Measurements from ENCODE around the gene CLEC18B. TPM values are rescaled to one million over a fixed set of nuclear protein-coding genes. Genes with fewer than 3 reads are reported as not detected.

CLEC18B gene
- total RNA-seq, 1 donor from 2014 or later: 4.9 TPM

DNA sequence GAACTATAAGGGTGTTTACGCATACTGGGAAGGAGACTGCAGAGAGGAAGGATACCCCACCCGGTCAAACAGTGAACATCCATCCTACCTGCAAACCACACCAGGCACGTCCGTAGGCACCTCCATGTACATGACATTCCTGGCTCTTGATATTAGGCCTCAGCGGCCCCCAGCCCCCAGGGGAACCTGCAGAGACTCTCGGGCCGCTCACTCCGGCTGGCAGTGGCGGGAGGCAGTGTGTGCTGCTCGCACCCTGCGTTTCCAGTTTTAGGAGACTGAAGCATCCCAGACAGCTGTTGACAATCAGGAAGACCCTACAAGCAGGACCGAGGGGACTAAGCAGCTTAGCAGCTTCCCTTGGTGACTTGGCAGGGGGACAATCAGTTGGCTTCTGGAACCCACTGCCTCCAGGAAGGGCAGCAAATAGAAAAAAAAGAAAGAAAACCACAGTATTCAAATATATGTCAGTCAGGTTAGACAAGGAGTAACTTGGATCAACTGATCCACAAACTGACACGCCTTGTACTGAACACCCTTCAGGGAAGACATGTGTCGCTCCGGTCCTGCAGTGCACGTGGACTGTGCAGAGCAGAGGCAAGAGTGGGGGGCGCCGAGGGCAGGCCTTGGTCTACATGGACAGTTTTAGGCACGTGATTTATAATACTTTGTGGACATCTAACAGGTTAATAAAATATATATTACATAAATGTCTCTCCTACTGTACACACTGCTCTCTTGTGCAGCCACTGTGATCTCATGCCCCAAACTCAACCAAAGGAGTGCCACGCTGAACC, 29.9 kb upstream of the CLEC18B start:
- Mint-ChIP-seq H3K27ac (ENCODE audit: unreplicated experiment) (no peak overlapping the region), H3K4me3 (ENCODE audit: unreplicated experiment) (no peak overlapping the region), H3K9me3 (ENCODE audit: unreplicated experiment) (no peaks in the 10 kb centered on the region), H3K27me3 (ENCODE audit: low read depth, unreplicated experiment) (no peaks in the 10 kb centered on the region), H3K4me1 (ENCODE audit: low read depth, unreplicated experiment) (peaks cover 37% of the 10 kb centered on the region), H3K36me3 (ENCODE audit: low read depth, unreplicated experiment) (peaks cover 40% of the 10 kb centered on the region)
- H3K36me3 ChIP-seq (ENCODE audit: insufficient read depth, low read length): peaks cover 12% of the 10 kb centered on the region
- no peak for FAIRE-seq
- H3K9me3 ChIP-seq (ENCODE audit: insufficient read depth, low read depth, low read length): no peaks in the 10 kb centered on the region
- H3K27ac ChIP-seq (ENCODE audit: low read depth, low read length): no peak overlapping the region
- H3K79me2 ChIP-seq (ENCODE audit: insufficient read depth, low read length): peaks cover 5% of the 10 kb centered on the region
- peaks cover 43% of the 10 kb centered on the region for H3K4me1 ChIP-seq (ENCODE audit: insufficient read depth, low read length)
- H3K4me2 ChIP-seq (ENCODE audit: low read length): no peak overlapping the region
- DNase-seq (ENCODE audit: low read depth): no peak
- no peaks in the 10 kb centered on the region for H3K27me3 ChIP-seq (ENCODE audit: insufficient read depth, low read length)
- H2AFZ ChIP-seq (ENCODE audit: low read depth, low read length): no peak overlapping the region
- no peak overlapping the region for H3K9ac ChIP-seq (ENCODE audit: low read length)
- H4K20me1 ChIP-seq (ENCODE audit: insufficient read depth, low read length): peaks cover 6% of the 10 kb centered on the region
- TF ChIP-seq, protein P1, sequence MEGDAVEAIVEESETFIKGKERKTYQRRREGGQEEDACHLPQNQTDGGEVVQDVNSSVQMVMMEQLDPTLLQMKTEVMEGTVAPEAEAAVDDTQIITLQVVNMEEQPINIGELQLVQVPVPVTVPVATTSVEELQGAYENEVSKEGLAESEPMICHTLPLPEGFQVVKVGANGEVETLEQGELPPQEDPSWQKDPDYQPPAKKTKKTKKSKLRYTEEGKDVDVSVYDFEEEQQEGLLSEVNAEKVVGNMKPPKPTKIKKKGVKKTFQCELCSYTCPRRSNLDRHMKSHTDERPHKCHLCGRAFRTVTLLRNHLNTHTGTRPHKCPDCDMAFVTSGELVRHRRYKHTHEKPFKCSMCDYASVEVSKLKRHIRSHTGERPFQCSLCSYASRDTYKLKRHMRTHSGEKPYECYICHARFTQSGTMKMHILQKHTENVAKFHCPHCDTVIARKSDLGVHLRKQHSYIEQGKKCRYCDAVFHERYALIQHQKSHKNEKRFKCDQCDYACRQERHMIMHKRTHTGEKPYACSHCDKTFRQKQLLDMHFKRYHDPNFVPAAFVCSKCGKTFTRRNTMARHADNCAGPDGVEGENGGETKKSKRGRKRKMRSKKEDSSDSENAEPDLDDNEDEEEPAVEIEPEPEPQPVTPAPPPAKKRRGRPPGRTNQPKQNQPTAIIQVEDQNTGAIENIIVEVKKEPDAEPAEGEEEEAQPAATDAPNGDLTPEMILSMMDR (IDR thresholded peaks at IDR 0.05; ENCODE audit: insufficient read depth, low read depth, low read length): no peak
- TF ChIP-seq EZH2 (IDR thresholded peaks at IDR 0.05; ENCODE audit: insufficient read depth, low read length): no peak
- H3K4me3 ChIP-seq (ENCODE audit: insufficient read depth, low read depth, low read length): no peak overlapping the region

DNA sequence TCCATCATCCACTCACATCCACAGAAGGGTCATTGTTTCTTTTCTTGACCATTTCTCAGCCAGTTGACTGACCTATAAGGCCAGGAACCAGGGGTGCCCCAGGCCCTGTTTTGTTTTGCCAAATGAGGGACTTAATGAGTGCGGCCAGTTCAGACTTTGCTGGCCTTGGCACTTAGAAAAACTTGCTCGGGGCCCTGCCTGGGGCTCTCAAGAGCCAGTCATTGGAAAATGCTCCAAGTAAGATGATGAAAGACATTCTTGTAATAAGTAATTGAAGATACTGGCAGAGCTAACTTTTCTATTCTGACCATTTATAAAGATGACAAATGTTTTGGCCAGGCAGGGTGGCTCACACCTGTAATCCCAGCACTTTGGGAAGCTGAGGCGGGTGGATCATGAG, 29.0 kb upstream of the CLEC18B start:
- H3K9me3 ChIP-seq (ENCODE audit: insufficient read depth, low read depth, low read length): no peaks in the 10 kb centered on the region
- no peaks in the 10 kb centered on the region for H3K27me3 Mint-ChIP-seq (ENCODE audit: low read depth, unreplicated experiment)
- H3K27ac Mint-ChIP-seq (ENCODE audit: unreplicated experiment): peak overlapping the region; percentile 18
- H3K27me3 ChIP-seq (ENCODE audit: insufficient read depth, low read length): no peaks in the 10 kb centered on the region
- TF ChIP-seq EZH2 (IDR thresholded peaks at IDR 0.05; ENCODE audit: insufficient read depth, low read length): no peak
- TF ChIP-seq, protein P1 (IDR thresholded peaks at IDR 0.05; ENCODE audit: insufficient read depth, low read depth, low read length): no peak
- no peak overlapping the region for H2AFZ ChIP-seq (ENCODE audit: low read depth, low read length)
- H3K27ac ChIP-seq (ENCODE audit: low read depth, low read length): peak overlapping the region; percentile 45
- peak overlapping the region; percentile 59 for H3K4me2 ChIP-seq (ENCODE audit: low read length)
- no peak overlapping the region for H3K9ac ChIP-seq (ENCODE audit: low read length)
- peaks cover 29% of the 10 kb centered on the region for H3K4me1 Mint-ChIP-seq (ENCODE audit: low read depth, unreplicated experiment)
- DNase-seq (ENCODE audit: low read depth) (no peak), FAIRE-seq (no peak)
- peaks cover 33% of the 10 kb centered on the region for H3K4me1 ChIP-seq (ENCODE audit: insufficient read depth, low read length)
- H3K4me3 ChIP-seq (ENCODE audit: insufficient read depth, low read depth, low read length): no peak overlapping the region
- H3K4me3 Mint-ChIP-seq (ENCODE audit: unreplicated experiment): no peak overlapping the region
- H3K36me3 Mint-ChIP-seq (ENCODE audit: low read depth, unreplicated experiment): peaks cover 33% of the 10 kb centered on the region
- no peaks in the 10 kb centered on the region for H3K9me3 Mint-ChIP-seq (ENCODE audit: unreplicated experiment)
- H3K36me3 ChIP-seq (ENCODE audit: insufficient read depth, low read length): peaks cover 12% of the 10 kb centered on the region
- peaks cover 5% of the 10 kb centered on the region for H3K79me2 ChIP-seq (ENCODE audit: insufficient read depth, low read length)
- H4K20me1 ChIP-seq (ENCODE audit: insufficient read depth, low read length): peaks cover 6% of the 10 kb centered on the region

DNA sequence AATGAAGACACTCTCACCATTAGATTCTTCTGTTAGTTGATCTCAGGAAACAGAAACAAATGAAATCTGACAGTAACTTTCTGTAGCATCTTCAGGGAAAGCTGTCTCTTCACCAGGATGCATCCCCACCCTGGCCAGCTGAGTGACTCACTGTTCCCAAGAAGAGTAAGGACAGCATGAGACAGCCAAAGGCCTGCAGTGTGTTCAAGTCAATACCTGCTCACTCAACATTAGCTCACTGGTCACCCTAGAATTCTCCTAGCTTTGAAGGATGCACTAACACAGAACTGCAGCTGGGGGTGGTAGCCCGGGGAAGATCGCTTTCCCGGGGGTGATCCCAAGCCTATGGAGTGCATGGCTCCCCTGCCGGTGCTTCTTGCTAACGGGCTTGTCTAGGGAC, 28.2 kb upstream of the CLEC18B start:
- H3K79me2 ChIP-seq (ENCODE audit: insufficient read depth, low read length): peaks cover 5% of the 10 kb centered on the region
- peaks cover 27% of the 10 kb centered on the region for H3K4me1 ChIP-seq (ENCODE audit: insufficient read depth, low read length)
- no peaks in the 10 kb centered on the region for H3K27me3 Mint-ChIP-seq (ENCODE audit: low read depth, unreplicated experiment)
- H3K4me2 ChIP-seq (ENCODE audit: low read length): peak overlapping the region; percentile 59
- H3K9me3 Mint-ChIP-seq (ENCODE audit: unreplicated experiment): no peaks in the 10 kb centered on the region
- H2AFZ ChIP-seq (ENCODE audit: low read depth, low read length): no peak overlapping the region
- peaks cover 12% of the 10 kb centered on the region for H3K36me3 ChIP-seq (ENCODE audit: insufficient read depth, low read length)
- peaks cover 26% of the 10 kb centered on the region for H3K4me1 Mint-ChIP-seq (ENCODE audit: low read depth, unreplicated experiment)
- no peak overlapping the region for H3K4me3 Mint-ChIP-seq (ENCODE audit: unreplicated experiment)
- H3K27me3 ChIP-seq (ENCODE audit: insufficient read depth, low read length): no peaks in the 10 kb centered on the region
- H3K4me3 ChIP-seq (ENCODE audit: insufficient read depth, low read depth, low read length): no peak overlapping the region
- peak overlapping the region; percentile 88 for H3K27ac Mint-ChIP-seq (ENCODE audit: unreplicated experiment)
- peak overlapping the region; percentile 2 for H3K9ac ChIP-seq (ENCODE audit: low read length)
- no peak for FAIRE-seq
- H3K27ac ChIP-seq (ENCODE audit: low read depth, low read length): peak overlapping the region; percentile 45
- peaks cover 6% of the 10 kb centered on the region for H4K20me1 ChIP-seq (ENCODE audit: insufficient read depth, low read length)
- DNase-seq (ENCODE audit: low read depth): no peak
- TF ChIP-seq, protein P1 (IDR thresholded peaks at IDR 0.05; ENCODE audit: insufficient read depth, low read depth, low read length): peak; percentile 17
- no peak for TF ChIP-seq EZH2 (IDR thresholded peaks at IDR 0.05; ENCODE audit: insufficient read depth, low read length)
- H3K9me3 ChIP-seq (ENCODE audit: insufficient read depth, low read depth, low read length): no peaks in the 10 kb centered on the region
- peaks cover 30% of the 10 kb centered on the region for H3K36me3 Mint-ChIP-seq (ENCODE audit: low read depth, unreplicated experiment)

All from astrocyte (in vitro differentiated cells and primary cell).